Keratinocyte (primary cell): ENCODE measurements around the gene CWF19L2. TPM values are rescaled to one million over a fixed set of nuclear protein-coding genes. Genes with fewer than 3 reads are reported as not detected.

Experiments
- DNase-seq: peaks from one replicate; pipeline ENCODE4 v3.0.0-alpha.2; 2011; ENCODE audit warnings: low read depth, missing footprints, low spot score
- FAIRE-seq: peaks from 2 replicates; lab custom pipeline; 2011; peaks lifted over from hg19 to GRCh38; lab: Jason Lieb, UNC
- H2AFZ ChIP-seq: 2 replicates; pipeline ENCODE4 v1.6.0; 2012; ENCODE audit warnings: low read length, control low read depth, inconsistent platforms; ENCODE audit not compliant: control insufficient read depth
- H3K27ac ChIP-seq: 2 replicates; pipeline ENCODE4 v1.5.1; 2011; ENCODE audit warnings: low read length; ENCODE audit not compliant: control insufficient read depth, insufficient read depth
- H3K27me3 ChIP-seq: 3 replicates; pipeline ENCODE4 v1.6.0; 2011; ENCODE audit warnings: low read length; ENCODE audit not compliant: control insufficient read depth, insufficient read depth; ENCODE audit errors: extremely low read depth
- H3K36me3 ChIP-seq, 2 experiments: 2 replicates in 1 of 2; 3 replicates in 1 of 2; pipeline ENCODE4 v1.5.1; 2011; ENCODE audit warnings: low read length in 2 of 2, mild to moderate bottlenecking in 1 of 2; ENCODE audit not compliant: control insufficient read depth in 2 of 2, insufficient read depth in 2 of 2; ENCODE audit errors: extremely low read depth in 1 of 2
- H3K4me1 ChIP-seq: 3 replicates; pipeline ENCODE4 v1.5.1; 2011; ENCODE audit warnings: low read length; ENCODE audit not compliant: control insufficient read depth, insufficient read depth; ENCODE audit errors: extremely low read depth
- H3K4me2 ChIP-seq: 3 replicates; pipeline ENCODE4 v1.6.0; 2011; ENCODE audit warnings: low read depth, low read length; ENCODE audit not compliant: control insufficient read depth, insufficient read depth; ENCODE audit errors: extremely low read depth
- H3K4me3 ChIP-seq, 3 experiments: fragments of 200-600 bp in 1 of 3; sonication (generic) in 1 of 3; 2 replicates in 2 of 3; 3 replicates in 1 of 3; pipeline ENCODE4 v1.5.1; 2011 to 2016; ENCODE audit warnings: low read length in 3 of 3, mild to moderate bottlenecking in 3 of 3, control low read depth in 2 of 3, inconsistent platforms in 1 of 3, low read depth in 1 of 3, mixed read lengths in 1 of 3, mixed run types in 1 of 3, moderate library complexity in 1 of 3; ENCODE audit not compliant: control insufficient read depth in 2 of 3, insufficient read depth in 2 of 3; ENCODE audit errors: extremely low read depth in 1 of 3
- H3K79me2 ChIP-seq: 2 replicates; pipeline ENCODE4 v1.6.0; 2012; ENCODE audit warnings: low read length; ENCODE audit not compliant: control insufficient read depth, insufficient read depth
- H3K9ac ChIP-seq: 3 replicates; pipeline ENCODE4 v1.6.0; 2011; ENCODE audit warnings: low read length; ENCODE audit not compliant: control insufficient read depth, insufficient read depth; ENCODE audit errors: extremely low read depth
- H3K9me1 ChIP-seq: 3 replicates; pipeline ENCODE4 v1.6.0; 2011; ENCODE audit warnings: low read length; ENCODE audit not compliant: control insufficient read depth, insufficient read depth; ENCODE audit errors: extremely low read depth
- H3K9me3 ChIP-seq: 2 replicates; pipeline ENCODE4 v1.5.1; 2012; ENCODE audit warnings: low read depth, low read length; ENCODE audit not compliant: control insufficient read depth
- H4K20me1 ChIP-seq: 3 replicates; pipeline ENCODE4 v1.6.0; 2011; ENCODE audit warnings: low read length; ENCODE audit not compliant: control insufficient read depth, insufficient read depth; ENCODE audit errors: extremely low read depth
- CTCF ChIP-seq, 3 experiments: IDR thresholded peaks in 1 of 3; conservative IDR thresholded peaks in 1 of 3; optimal IDR thresholded peaks in 1 of 3; 2 replicates in 2 of 3; 3 replicates in 1 of 3; pipeline versions ENCODE3 to v1.5.1; 2011; ENCODE audit warnings: low read length in 3 of 3, mild to moderate bottlenecking in 3 of 3, moderate library complexity in 2 of 3, control low read depth in 1 of 3, inconsistent platforms in 1 of 3; ENCODE audit not compliant: insufficient read depth in 2 of 3; ENCODE audit errors: extremely low read depth in 1 of 3
- EZH2 ChIP-seq: IDR thresholded peaks from one replicate; pipeline ENCODE4 v1.6.1; 2012; ENCODE audit warnings: inconsistent platforms, mild to moderate bottlenecking, low read length, moderate library complexity
- dilution Hi-C: fragments of 300-500 bp; cut with MboI; formaldehyde crosslinking; loops from one replicate; pipeline ENCODE4 v1.7.0; 2020; ENCODE audit warnings: low sequenced_read_pairs; ENCODE audit not compliant: extremely low pct_ligation_motif_present
- polyA plus RNA-seq, 5 experiments: library from polyadenylated mRNA; depleted of rRNA in 3 of 5; stranded (reverse) in 3 of 5; stranded (forward) in 1 of 5; unstranded in 1 of 5; fragments of >200 nt; gene quantifications; 1 replicate in 1 of 5; 2 replicates in 3 of 5; 3 replicates in 1 of 5; pipeline versions ENCODE4 v1.2.1 to v1.2.3, GENCODE V29; 2011 to 2012; ENCODE audit warnings: missing spikeins in 2 of 5, low read depth in 1 of 5, low replicate concordance in 1 of 5

CWF19L2 gene
- polyA plus RNA-seq, 1 donor (not counting 4 experiments of a cell fraction or from before 2014, with no cell fraction given): 6.2 TPM

DNA sequence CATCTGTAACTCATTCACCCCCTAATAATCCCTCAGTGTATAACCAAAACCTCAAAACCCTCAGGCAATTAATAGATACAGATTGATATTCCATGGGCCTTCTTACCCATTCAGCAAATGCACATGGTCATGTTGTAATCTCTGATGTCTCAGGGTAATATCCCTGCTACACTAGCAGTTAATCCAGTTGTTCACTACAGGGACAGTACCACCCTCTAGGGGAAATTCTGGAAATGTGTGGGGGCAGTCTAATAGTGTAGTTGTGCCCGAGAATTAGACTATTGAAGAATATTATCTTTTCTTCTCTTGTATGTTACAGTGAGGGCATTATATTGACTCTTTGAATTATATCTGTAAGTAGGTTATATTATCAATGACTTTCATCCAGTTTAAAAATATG, 175.4 kb downstream of the CWF19L2 start:
- dilution Hi-C loops: no loop called here
- H3K9ac ChIP-seq: no peak overlapping the region
- no peaks in the 10 kb centered on the region for H3K9me3 ChIP-seq
- no peaks in the 10 kb centered on the region for H3K36me3 ChIP-seq
- no peaks in the 10 kb centered on the region for H3K4me1 ChIP-seq
- H4K20me1 ChIP-seq: no peaks in the 10 kb centered on the region
- no peak overlapping the region for H3K27ac ChIP-seq
- no peak overlapping the region for H3K4me2 ChIP-seq
- TF ChIP-seq EZH2 (no peak), CTCF (optimal IDR thresholded peaks at IDR 0.05 in 1 of 3, IDR thresholded peaks at IDR 0.05 in 1 of 3, conservative IDR thresholded peaks at IDR 0.05 in 1 of 3; ENCODE audit: extremely low read depth in 1 of 3, insufficient read depth in 2 of 3, low read length in 3 of 3) (no peak)
- no peaks in the 10 kb centered on the region for H3K9me1 ChIP-seq
- no peak for DNase-seq
- H3K4me3 ChIP-seq: no peak overlapping the region
- no peaks in the 10 kb centered on the region for H3K79me2 ChIP-seq
- FAIRE-seq: no peak
- H3K27me3 ChIP-seq: no peaks in the 10 kb centered on the region
- H2AFZ ChIP-seq: no peak overlapping the region

Other genes with a start within 250 kb of the CWF19L2 start
- gene ALKBH8, start 107.9 kb upstream of the CWF19L2 start, polyA plus RNA-seq: 3.4 to 8.0 TPM (median 6.5 TPM) in 3 replicates
- gene ELMOD1, start 133.3 kb upstream of the CWF19L2 start, polyA plus RNA-seq: 0.15 to 0.63 TPM (median 0.51 TPM) in 3 replicates